NCI-H128 (cell line): ENCODE data around the gene DPYSL5.

Experiments used
- DNase-seq: peaks from one replicate; lab custom pipeline; 2025; ENCODE audit not compliant: unreplicated experiment; lab: John Stamatoyannopoulos, UW

DPYSL5 gene

GRCh38 chr2:26957534-26957933 is 109.6 kb downstream of the DPYSL5 start:
- no peak for DNase-seq

GRCh38 chr2:26959331-26959730 is 111.4 kb downstream of the DPYSL5 start:
- DNase-seq, result no peak

- no peak for DNase-seq
Measured at GRCh38 chr2:26964446-26965130, 116.7 kb downstream of the DPYSL5 start.

- no peak for DNase-seq
Measured at GRCh38 chr2:26968001-26968400, 120.1 kb downstream of the DPYSL5 start.

GRCh38 chr2:26969077-26969844 is 121.3 kb downstream of the DPYSL5 start:
- DNase-seq, result no peak

GRCh38 chr2:26970244-26970927 is 122.5 kb downstream of the DPYSL5 start, which contains the start of gene MAPRE3:
TSS of gene MAPRE3 (plus strand) at chr2:26970637. CDS start at chr2:27022219, 51,582 bp downstream.
- peak; percentile 86 for DNase-seq

GRCh38 chr2:26970928-26971627 is 123.1 kb downstream of the DPYSL5 start:
- no peak for DNase-seq

GRCh38 chr2:26971911-26972786 is 124.2 kb downstream of the DPYSL5 start:
- no peak for DNase-seq

GRCh38 chr2:26974352-26974751 is 126.4 kb downstream of the DPYSL5 start:
- DNase-seq, result no peak

GRCh38 chr2:26975102-26975501 is 127.2 kb downstream of the DPYSL5 start:
- DNase-seq, result no peak

- no peak for DNase-seq
Measured at GRCh38 chr2:26975656-26976055, 127.7 kb downstream of the DPYSL5 start.

- DNase-seq, result no peak
Measured at GRCh38 chr2:26976237-26976636, 128.3 kb downstream of the DPYSL5 start.

GRCh38 chr2:26977012-26977411 is 129.1 kb downstream of the DPYSL5 start:
- no peak for DNase-seq

- DNase-seq, result no peak
Measured at GRCh38 chr2:26978061-26978596, 130.2 kb downstream of the DPYSL5 start.

- no peak for DNase-seq
Measured at GRCh38 chr2:26979741-26980140, 131.8 kb downstream of the DPYSL5 start.

- no peak for DNase-seq
Measured at GRCh38 chr2:26980971-26981370, 133.0 kb downstream of the DPYSL5 start.

- peak; percentile 39 for DNase-seq
Measured at GRCh38 chr2:26982102-26982742, 134.3 kb downstream of the DPYSL5 start.

- DNase-seq, result no peak
Measured at GRCh38 chr2:26983746-26984145, 135.8 kb downstream of the DPYSL5 start.

- DNase-seq, result no peak
Measured at GRCh38 chr2:26985807-26986206, 137.9 kb downstream of the DPYSL5 start.
